ENCODE measurements around the gene ART5. TPM values are rescaled to one million over a fixed set of nuclear protein-coding genes. Genes with fewer than 3 reads are reported as not detected.

Gene ART5, protein sequence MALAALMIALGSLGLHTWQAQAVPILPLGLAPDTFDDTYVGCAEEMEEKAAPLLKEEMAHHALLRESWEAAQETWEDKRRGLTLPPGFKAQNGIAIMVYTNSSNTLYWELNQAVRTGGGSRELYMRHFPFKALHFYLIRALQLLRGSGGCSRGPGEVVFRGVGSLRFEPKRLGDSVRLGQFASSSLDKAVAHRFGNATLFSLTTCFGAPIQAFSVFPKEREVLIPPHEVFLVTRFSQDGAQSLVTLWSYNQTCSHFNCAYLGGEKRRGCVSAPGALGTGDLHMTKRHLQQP
- 1 to 10 TPM; 2.8 to 4.3 (median 3.5) TPM for polyA plus RNA-seq (ENCODE audit: insufficient read length in 4 of 4)

DNA sequence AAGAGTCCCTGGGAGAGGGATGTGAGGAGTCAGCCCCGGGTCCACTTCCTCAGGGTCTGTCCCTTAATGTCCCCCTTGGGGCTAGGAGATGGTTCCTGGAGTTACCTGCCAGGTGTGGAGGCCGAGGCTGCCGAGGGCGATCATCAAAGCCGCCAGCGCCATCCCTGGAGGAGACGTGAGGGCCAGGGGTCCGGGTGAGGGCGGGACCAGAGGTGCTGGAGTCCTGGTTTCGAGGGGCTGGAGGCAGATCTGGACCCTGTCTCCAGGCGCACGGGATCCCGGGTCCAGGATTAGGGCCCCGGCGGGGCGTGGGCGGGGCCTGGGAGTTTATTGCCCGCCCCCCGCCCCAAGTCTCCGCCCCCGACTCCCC lies at the start of gene ART5:
ART5 (minus strand) TSS at position 292 of the 370 bp plus-strand sequence; CDS start at position 162, 130 bp downstream.
- no peak for DNase-seq (ENCODE audit: low read depth in 4 of 4, low spot score in 3 of 4)

DNA sequence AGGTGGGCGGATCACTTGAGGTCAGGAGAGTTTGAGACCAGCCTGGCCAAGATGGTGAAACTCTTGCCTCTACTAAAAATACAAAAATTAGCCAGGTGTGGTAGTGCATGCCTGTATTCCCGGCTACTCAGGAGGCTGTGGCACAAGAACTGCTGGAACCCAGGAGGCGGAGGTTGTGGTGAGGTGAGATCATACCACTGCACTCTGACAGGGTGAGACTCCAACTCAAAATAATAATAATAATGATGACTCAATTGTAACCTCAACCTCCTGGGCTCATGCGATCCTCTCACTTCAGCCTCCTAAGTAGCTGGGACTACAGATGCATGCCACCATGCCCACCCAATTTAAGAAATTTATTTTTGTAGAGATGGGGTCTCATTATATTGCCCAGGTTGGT lies 45.0 kb upstream of the ART5 start:
- no peak for DNase-seq (ENCODE audit: low read depth in 4 of 4, low spot score in 3 of 4)

DNA sequence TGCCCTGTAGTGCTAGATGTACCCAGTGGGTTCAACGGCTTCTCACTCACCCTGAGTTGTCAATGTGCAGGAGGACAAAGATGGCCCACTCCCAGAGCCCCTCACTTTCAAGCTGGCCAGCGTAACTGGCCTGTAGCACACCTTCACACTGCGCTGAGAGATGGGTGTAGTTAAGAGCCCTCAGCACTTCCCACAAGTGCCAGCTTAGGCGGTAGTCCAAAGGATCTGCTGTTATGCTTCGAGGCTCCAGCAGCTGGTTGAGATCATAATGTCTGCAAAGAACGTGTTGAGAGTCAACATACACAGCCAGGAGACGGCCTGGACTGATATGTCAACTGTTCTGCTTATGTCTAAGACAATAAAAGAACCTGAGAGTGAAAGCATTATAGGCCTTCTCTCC lies 44.1 kb upstream of the ART5 start:
- DNase-seq (ENCODE audit: low read depth in 4 of 4, low spot score in 3 of 4), result no peak

DNA sequence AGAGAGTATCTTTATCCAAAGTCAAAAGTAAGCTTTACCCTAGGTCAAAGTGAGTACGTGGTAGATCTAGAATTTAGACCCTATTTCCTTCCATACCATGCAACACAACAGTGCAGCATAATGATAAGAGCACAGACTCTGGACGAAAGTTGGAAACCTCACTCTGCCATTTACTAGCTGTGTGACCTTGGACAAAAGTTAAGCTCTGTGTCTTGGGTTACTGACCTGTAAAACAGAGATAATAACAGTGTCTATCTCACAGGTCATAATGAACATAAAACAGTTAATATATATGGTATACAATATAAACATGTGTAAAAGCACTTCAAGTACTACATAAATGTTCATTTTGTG lies 43.0 kb upstream of the ART5 start:
- DNase-seq (ENCODE audit: low read depth in 4 of 4, low spot score in 3 of 4), result no peak

DNA sequence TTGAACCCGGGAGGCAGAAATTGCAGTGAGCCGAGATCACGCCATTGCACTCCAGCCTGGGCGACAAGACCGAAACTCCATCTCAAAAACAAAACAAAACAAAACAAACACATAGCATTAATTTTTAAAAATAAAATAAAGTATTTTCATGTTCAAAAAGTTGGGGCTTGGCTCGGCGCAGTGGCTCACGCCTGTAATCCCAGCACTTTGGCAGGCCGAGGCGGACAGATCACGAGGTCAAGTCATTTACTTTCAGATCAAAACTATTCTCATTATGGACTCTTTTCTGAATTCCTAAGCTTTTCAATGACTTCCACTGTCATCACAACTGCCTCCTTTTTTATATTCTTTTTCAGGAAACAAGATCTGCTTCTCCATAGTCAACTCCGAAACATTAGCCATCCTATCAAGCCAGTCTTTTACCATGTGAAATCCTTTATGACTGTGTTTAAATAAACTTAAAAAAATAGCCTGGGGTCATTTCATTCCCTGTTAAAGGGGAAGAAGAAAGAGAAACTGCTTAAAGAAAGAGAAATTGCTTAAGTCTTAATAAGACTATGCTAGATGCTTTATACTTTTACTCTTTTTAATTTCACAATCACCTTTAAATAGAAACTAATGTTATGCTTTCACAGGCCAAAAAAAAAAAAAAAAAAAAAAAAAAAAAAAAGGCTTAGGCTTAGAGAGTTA lies 42.5 kb upstream of the ART5 start:
- no peak for DNase-seq (ENCODE audit: low read depth in 4 of 4, low spot score in 3 of 4)

DNA sequence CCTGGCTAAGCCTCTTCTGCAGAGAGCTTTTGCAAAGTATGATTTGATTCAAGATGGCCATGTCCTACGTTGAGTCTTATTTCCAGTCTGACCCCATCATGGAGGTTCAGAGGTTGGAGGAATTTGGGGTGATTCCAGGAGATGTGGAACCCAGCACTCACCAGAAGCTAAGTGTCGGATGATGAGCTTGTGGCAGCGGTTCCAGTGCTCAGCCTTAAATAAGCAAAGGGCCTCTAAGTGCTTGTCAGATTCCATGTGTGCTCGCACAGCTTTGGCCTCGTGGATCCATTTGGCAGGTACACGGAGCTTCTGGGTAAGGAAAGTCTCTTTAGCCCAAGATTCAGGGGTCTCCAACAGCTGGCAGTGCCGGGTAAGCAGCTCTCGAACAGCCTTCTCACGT lies 41.2 kb upstream of the ART5 start:
- DNase-seq (ENCODE audit: low read depth in 4 of 4, low spot score in 3 of 4), result no peak

DNA sequence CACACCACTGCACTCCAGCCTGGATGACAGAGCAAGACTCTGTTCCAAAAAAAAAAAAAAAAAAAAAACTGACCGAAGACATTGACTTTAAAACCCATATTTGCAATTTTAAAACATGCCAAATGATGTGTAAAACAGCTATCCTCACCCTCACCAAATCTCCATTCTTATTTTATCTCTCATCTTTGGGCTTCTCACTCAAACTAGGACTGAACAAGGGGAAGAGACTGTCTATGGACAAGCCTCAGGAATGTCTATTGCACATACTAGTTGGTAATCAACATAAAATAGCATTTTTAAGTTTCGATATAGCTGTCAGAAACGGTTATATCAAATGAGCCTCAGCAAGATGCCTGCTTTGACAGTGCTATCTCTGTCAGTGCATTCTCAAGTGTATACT lies 37.3 kb upstream of the ART5 start:
- DNase-seq (ENCODE audit: low read depth in 4 of 4, low spot score in 3 of 4), result no peak

DNA sequence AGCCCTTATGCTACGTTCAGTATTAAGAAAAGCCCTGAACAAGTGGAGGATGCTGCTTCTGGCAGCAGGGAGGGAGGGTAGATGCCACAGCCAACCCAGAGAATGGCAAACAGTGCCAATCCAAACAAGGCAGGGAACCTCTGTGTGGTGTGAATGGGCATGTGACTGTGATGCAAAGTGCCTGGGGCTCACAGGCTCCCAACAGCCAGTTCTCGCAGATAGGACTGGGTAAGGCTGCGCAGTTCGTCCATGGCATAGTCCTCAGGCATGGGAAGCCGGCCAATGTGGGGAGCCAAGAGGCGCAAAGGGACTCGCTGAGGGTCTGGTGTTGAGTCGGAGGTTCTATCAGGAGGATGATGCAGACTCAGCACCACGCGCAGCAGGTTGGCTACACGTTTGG lies 34.2 kb upstream of the ART5 start:
- DNase-seq (ENCODE audit: low read depth in 4 of 4, low spot score in 3 of 4), result no peak

DNA sequence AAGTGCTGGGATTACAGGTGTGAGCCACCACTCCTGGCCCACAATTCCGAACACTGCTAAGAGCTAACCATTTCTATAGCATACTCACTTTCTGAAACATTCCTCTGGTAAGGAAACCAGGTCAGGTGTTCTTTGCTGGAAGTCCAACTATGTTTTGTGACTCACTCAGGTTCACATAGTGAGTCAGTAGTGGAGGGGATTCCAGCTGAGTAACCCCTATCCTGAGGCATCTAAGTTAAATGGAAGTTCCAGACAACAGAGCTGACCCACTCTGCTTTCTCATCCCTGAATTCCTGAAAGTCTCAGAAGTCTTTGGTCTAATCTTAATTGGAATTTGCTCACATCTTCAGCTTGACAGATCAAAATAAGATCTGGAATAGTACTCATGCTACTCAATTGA lies 32.4 kb upstream of the ART5 start:
- no peak for DNase-seq (ENCODE audit: low read depth in 4 of 4, low spot score in 3 of 4)

DNA sequence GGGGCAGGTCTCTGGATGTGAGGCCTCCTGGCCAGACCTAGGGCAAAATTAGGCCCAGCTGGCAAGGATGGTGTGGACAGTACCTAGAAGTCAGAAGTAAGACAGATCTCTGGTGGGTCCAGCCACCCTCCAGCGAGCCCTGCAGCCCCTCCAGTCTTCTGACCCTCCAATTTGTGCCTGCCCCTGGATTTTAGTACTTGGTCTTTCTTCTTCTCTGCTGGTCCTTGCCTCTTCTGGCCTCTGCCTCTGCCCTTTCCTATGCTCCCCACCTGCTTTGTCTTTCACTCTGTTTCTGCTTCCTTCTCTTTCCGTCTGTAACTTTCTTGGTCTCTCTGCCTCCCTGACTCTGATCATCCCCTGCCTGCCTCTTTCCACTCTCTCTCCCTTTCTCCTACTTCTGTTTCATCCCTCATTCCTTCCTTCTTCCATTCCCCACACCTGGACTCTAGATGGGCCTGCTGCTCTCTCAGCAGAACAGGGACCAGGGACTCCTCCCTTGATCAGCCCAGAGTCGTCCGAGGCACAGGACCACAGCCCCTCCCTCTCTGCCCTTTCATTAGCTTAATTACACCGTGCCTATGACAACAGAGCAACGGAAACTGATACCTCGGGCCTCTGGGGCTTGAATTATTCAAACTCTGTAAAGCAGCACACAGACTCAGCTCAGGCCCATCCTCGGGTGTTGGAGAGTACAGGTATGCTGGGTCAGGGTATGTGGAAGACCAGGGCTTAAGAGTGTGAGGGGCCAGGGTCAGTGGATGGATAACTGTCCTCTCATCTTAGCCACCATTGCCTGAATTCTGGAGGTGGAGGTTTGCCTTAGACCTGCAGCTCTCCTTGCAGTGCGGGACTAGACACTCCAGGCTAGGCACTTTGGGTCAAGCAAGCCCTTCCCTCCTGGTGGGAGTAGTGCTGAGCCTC lies 29.8 kb upstream of the ART5 start, which contains the start of gene CHRNA10:
CHRNA10 (minus strand) TSS at position 51 of the 921 bp plus-strand sequence. CDS start 72 bp downstream, outside the sequence.
- DNase-seq (ENCODE audit: low read depth in 4 of 4, low spot score in 3 of 4), result peak in 2 of 4 donors; percentile 4 to 6

DNA sequence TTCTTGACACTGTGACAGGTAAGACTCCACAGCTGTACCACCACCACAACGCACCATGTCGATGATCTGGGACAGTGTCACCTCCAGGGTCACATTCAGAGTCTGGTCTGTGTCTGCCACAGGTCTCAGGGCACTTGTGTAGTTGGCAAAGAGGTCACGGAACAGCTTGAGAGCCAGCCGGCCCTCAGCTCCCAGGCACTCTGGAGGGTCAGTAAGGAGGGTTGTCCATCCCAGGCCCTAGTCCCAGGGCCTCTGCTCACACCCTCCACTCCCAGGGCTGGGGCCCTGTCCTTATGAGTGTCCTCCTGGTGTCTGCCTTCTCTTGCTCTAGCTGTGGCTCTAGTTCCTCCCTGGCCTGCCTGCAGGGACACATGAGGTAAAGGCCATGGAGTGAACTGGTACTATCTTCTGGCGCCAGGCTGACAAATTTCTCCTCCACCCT lies 28.0 kb upstream of the ART5 start:
- no peak for DNase-seq (ENCODE audit: low read depth in 4 of 4, low spot score in 3 of 4)

DNA sequence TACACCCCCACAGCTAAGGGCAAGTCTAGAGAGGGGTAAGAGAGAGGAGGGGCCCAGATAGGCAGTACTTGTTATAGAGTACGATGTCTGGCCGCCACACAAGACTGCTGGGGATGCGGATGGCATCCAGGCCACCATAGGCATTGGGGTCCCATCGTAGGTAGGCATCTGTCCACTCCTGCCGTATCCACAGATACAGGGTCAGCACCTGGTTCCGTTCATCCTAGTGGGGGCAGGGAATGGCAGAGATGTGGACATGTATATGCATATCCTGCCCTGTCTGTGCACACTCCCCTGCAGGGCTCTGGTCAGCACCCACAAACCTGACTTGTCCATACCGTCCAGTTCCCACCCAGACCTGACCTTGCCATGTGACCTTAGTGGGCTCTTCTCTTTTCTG lies 27.3 kb upstream of the ART5 start:
- DNase-seq (ENCODE audit: low read depth in 4 of 4, low spot score in 3 of 4), result no peak

DNA sequence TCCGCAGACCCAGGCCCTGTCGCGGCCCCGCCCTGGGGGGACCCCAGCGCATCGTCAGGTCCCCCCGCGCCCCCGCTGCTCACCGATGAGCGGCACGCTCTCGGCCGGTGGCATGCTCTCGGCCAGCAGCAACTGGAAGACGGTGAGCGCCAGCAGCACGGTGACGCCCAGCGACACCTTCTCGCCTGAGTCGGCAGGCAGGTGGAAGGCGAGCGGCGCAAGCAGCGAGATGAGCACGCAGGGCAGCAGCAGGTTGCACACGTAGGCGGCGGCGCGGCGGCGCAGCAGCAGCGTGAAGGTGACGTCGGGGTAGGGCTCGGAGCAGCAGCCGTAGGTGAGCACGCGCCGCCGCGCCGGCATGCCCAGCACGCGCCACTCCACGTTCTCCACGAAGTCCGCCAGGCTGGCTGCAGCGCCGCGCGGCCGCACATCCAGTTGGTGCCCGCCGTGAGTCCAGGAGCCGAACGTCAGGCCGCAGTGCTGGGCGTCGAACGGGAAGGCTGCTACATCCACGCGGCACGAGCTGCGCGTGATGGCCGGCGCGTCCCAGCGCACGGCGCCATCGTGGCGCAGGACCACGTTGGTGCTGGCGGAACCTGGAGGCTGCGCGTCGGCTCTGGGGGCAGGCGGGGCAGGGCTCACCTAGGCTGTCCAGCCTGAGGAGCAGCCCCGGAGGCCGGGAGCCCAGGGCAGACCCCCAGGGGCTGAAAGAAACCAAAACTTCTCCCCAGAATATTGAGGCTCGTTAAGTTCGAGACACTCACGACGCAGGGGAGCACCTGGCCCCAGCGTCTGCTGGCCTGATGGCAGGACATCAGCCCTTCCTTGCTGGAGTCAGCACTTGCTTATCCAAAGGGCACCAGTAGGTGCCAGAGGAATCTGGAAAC lies 25.6 kb upstream of the ART5 start:
- no peak for DNase-seq (ENCODE audit: low read depth in 4 of 4, low spot score in 3 of 4)

DNA sequence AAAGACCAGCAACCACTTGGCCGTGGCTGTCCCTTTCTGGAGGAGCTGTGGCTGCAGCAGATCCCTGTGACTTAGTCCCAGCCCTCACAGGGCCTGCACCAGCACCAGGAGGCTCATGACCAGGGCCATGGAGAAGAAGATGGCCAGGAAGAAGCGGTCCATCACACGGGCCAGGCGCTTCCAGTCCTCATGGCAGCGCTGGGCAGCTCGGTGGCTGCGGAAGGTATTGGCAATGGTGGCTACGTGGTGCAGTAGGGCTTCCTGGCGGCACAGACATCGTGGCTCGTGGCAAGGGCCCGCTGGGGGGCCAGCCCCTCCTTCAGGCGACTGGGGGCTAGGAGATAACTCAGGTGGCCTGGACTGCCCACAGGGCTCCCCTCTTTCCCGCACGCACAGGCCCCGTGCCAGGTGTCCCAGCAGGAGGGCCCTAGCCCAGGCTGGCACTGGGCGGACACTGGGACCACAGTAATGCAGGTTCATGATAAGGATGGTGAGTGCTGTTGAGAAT lies 24.3 kb upstream of the ART5 start:
- no peak for DNase-seq (ENCODE audit: low read depth in 4 of 4, low spot score in 3 of 4)

DNA sequence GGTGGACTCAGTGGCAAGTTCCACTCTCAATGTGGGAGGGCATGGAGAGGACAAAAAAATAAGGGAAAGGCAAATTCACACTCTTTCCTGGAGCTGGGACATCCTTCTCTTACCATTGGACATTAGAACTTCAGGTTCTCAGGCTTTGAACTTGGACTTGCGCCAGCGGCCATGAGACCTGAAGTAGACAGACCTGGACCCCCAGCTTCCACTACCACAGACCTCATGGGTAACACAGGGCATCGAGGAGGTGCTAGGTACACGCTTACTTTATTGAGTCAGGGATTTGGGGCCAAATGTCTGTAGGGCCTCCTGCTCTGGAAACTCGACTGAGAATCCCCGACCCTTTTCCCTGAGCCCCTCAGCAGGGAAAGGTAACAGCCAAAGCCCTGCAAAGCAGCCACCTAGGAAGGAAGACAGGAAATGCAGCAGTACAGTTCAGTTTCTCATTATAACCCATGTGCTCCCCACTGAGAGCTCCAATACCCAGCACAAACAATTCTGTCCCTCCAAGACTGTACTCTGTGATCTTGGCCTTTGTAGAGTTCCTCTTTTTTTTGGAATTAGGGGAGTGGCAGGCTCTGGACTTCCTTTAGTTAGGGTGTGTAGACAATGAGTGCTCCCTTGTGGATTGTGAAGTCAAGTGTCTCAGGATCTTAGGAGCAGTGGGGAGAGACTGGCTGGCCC lies 23.7 kb upstream of the ART5 start:
- no peak for DNase-seq (ENCODE audit: low read depth in 4 of 4, low spot score in 3 of 4)

DNA sequence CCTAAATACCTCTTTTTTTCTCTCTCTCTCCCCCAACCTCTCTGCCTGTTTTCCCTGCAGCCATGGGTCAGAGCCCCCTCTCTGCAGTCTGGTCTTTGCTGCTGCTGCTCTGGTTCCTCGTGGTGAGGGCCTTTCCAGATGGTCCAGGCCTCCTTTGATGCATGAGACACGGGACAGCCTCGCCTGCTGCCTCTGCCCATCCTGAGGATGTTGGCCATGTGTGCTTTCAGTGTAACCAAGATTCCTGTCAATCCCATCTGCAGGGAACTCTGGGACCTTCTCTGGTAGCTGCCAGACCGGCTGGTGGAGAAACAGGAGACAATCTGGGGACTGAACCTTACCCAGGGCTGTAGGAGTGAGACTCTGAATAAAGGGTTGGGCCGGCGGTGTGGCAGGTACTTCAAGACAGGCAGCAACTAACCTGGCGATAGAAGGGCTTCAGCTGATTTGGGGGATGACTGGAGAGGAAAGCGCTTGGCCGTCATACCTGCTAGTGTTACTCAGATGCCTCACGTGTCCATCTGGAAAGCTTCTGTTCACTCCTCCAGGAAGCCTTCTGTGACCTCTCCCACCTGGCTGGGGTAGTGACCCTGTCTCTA lies 22.3 kb upstream of the ART5 start:
- no peak for DNase-seq (ENCODE audit: low read depth in 4 of 4, low spot score in 3 of 4)

DNA sequence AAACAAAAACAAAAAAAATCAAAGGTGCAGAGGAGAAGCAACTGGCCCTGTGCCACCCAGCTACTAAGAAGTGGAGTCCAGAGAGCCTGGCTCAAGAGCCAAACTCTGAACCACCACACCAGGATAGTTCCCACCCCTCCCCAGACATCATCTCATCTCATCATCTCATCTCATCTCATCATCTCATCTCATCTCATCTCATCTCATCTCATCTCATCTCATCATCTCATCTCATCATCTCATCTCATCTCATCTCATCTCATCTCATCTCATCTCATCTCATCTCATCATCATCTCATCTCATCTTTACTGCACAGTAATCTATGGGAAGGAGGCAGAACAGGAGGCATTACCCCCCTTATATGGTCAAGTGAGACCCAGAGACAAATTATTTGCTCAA lies 21.1 kb upstream of the ART5 start:
- DNase-seq (ENCODE audit: low read depth in 4 of 4, low spot score in 3 of 4), result no peak

DNA sequence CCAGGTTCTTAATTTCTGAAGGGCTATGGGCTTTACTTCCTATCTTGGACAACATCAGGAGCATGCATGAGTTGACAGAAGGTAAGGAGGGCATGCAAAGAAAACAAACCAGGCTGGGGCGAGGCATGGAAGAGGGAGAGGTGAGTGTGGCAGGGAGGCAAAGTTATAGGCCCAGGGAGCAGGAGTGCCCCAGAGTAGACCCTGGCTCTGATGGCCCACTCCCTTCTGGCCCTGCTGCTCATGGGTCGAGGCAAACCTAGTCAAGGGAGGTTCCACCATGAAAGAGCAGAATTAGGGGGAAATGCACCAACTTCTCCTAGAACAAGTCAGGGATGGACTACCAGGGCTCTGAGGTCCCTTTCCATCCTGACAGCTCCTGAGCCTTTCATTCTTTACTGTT lies 19.2 kb upstream of the ART5 start:
- DNase-seq (ENCODE audit: low read depth in 4 of 4, low spot score in 3 of 4), result no peak

All from right renal pelvis (tissue), 4 donors.